GM18505 (cell line): Measurements from ENCODE around the gene C10orf90.

Experiments
- ATAC-seq: cut with Tn5 transposase; IDR thresholded peaks from one replicate; pipeline ENCODE4 v1.9.1; 2021; ENCODE audit not compliant: unreplicated experiment
- POLR2A ChIP-seq: IDR thresholded peaks from 4 replicates; pipeline ENCODE4 v1.6.1; 2011; ENCODE audit warnings: borderline replicate concordance; ENCODE audit not compliant: insufficient read depth, insufficient read length; ENCODE audit errors: extremely low read depth

The C10orf90 gene

GRCh38 chr10:126523071-126523470 lies 147.4 kb downstream of the C10orf90 start:
- TF ChIP-seq POLR2A, result no peak
- ATAC-seq, result no peak

GRCh38 chr10:126521399-126521798 lies 149.1 kb downstream of the C10orf90 start:
- ATAC-seq, result no peak
- TF ChIP-seq POLR2A, result no peak

GRCh38 chr10:126520751-126521317 lies 149.7 kb downstream of the C10orf90 start:
- no peak for TF ChIP-seq POLR2A
- ATAC-seq, result no peak

- TF ChIP-seq POLR2A, result no peak
- no peak for ATAC-seq
Measured at GRCh38 chr10:126519992-126520391, 150.5 kb downstream of the C10orf90 start.

- ATAC-seq, result no peak
- TF ChIP-seq POLR2A, result no peak
Measured at GRCh38 chr10:126519185-126519584, 151.3 kb downstream of the C10orf90 start.

- ATAC-seq, result no peak
- TF ChIP-seq POLR2A, result no peak
Measured at GRCh38 chr10:126518218-126519080, 152.0 kb downstream of the C10orf90 start.

GRCh38 chr10:126516515-126516914 lies 154.0 kb downstream of the C10orf90 start:
- TF ChIP-seq POLR2A, result no peak
- ATAC-seq, result no peak

GRCh38 chr10:126511917-126512479 lies 158.5 kb downstream of the C10orf90 start:
- no peak for ATAC-seq
- no peak for TF ChIP-seq POLR2A

GRCh38 chr10:126509182-126509581 lies 161.3 kb downstream of the C10orf90 start:
- no peak for ATAC-seq
- TF ChIP-seq POLR2A, result no peak

GRCh38 chr10:126508535-126509040 lies 161.9 kb downstream of the C10orf90 start:
- no peak for ATAC-seq
- no peak for TF ChIP-seq POLR2A

- ATAC-seq, result no peak
- no peak for TF ChIP-seq POLR2A
Measured at GRCh38 chr10:126504761-126505112, 165.8 kb downstream of the C10orf90 start.

GRCh38 chr10:126504063-126504760 lies 166.3 kb downstream of the C10orf90 start:
- no peak for TF ChIP-seq POLR2A
- no peak for ATAC-seq

- no peak for TF ChIP-seq POLR2A
- no peak for ATAC-seq
Measured at GRCh38 chr10:126503392-126504062, 167.0 kb downstream of the C10orf90 start.
